Activated naive CD4-positive, alpha-beta T cell treated with Interleukin-2 at 50 U/mL for 16 hours (primary cell): ENCODE results near the gene GTSE1.

Experiments used
- DNase-seq: peaks from one replicate; pipeline ENCODE4 v3.0.0-alpha.2; 2020

Gene GTSE1

GRCh38 chr22:46274381-46274780 is 22.3 kb upstream of the GTSE1 start:
- no peak for DNase-seq

DNA sequence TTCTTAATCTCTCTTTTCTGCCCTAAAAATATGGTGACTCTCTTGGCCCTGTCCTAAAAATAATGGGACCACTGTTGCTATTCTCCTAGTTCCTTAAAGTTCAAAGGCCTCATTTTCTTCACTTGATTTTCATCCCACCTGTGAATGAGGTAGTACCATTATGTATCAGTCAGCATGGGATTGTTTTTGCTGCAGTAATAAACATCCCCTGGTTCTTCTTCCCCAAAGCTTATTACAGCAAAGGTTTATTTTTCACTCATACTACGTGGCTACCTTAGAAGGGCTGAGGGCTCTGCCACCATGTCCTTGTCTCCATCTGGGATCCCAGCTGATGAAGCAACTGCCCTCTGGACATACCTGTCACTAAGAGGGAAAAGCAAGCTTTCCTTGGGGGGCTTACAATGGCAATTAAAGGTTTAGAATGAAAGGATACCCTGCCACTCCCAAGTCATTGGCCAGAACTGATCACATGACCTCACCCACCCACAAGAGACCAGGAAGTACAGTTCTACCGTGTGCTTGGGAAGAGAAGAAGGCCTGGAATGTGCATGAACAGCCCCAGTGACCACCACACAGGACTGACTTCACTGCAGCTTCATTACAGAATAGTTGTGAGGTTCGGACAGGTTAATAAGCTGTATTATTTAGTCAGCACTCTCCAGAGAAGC is 21.1 kb upstream of the GTSE1 start:
- DNase-seq, result no peak

DNA sequence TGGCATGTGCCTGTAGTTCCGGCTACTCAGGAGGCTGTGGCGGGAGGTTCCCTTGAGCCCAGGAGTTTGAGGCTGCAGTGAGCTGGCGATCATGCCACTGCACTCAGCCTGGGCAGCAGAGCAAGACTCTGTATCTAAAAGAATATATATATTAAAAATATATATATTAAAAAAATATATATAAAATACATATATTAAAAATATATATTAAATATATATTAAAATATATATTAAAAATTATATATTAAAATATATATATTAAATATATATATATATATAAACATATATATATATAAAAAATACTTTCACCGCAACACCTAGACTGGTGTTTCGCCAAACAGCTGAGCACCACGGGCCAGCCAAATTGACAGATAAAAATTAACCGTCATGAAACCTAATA is 20.1 kb upstream of the GTSE1 start:
- no peak for DNase-seq

DNA sequence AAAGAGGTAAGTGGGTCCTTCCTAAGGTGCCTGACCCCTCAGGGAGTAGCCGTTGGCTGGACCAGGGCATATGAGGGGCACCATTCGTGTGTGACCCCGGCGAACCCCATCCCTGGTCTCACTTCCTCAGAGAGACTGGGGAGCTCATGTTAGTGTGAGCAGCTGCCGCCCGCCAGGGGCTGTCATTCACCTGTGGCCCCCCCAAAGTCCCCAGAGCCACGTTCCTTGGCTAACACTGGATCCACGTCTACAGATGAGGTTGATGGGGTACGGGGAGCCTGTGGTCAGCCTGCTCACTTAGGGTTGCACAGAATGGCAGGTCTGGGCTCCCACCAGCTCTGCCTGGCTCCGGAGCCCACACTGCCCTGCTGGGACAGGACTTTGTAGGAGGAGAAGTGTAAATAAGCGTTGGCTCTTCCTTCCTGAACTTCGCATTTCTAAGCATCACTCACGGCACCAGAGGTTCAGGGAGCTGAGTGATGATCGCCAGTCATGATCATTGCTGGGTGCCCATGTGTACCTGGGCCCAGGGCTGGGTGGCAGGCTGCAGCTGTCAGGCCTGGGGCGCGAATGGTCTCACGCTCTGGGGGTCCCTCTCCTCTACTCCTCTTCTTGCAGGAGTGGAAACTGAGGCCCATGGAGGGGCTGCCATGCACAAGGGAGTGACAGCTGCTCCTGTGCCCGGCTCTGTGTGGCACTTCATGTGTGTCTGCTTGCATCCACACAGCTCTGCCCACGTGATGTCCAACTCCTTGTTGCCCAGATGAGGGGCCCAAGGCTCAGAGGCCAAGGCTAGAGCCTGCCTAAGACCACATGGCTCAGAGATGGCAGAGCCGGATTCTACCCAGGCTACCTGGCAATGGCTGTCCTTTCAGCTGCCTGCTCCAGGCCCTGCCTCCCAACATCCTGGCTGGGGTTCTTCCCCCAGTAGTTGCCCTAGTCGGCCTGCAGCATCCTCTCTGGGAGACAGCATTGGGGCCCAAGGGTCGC is 17.7 kb upstream of the GTSE1 start:
- DNase-seq, result no peak

- no peak for DNase-seq
Measured at GRCh38 chr22:46280063-46280817, 16.4 kb upstream of the GTSE1 start.

- no peak for DNase-seq
Measured at GRCh38 chr22:46280999-46281623, 15.6 kb upstream of the GTSE1 start.

DNA sequence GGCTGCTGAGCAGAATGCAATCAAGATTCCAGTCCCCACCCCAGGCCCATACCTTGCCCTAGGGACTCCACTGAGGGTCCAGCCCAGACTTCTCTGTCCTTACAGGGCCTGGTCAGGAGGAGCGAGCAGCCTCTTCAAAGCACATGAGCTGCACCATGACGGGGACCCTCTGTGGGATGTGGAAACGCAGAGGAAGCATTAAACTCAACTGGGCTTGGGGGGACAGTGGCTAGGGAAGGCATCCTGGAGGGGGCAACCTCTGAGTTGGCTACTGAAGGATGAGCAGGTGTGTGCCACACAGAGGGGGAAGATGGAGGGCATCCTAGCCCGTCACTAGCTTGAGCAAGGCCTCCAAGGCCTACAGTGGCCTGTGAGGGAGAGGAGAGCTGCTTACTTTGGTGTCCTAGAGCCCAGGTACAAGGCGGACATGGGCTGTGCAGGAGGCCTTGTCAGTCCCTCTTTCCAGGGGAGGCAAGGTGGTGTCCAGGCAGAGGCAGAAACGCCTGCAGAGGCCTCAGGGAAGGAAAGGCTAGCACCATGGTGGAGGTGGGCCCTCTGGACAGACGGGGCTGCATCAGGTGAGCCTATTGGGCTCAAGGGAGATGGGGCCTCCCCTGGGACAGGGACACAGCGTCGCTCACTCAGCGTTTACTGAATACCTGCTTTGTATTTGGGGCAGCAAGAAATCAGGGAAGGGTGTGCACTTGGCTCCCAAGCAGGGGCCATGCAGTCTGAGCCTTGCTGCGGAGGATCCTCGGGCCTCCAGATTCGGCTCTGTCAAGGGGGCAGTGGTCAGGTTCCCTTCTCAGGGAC is 14.6 kb upstream of the GTSE1 start:
- DNase-seq, result no peak

DNA sequence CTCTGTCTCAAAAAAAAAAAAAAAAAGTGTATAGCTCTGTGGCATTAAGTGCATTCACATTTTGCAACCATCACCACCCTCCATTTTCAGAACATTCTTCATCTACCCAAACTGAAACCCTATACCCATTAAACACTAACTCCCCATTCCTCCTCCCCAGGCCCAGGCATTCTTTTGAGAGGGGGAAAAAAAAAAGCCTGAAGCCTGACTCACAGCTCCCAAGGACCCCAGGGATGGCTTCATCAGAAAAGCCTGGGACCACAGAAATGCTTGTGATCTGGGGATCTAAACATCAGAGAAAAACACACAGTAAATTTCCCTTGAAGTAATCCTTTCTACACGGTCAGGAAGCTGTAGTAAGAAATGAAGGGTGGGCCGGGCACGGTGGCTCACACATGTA is 10.7 kb upstream of the GTSE1 start:
- DNase-seq, result no peak

DNA sequence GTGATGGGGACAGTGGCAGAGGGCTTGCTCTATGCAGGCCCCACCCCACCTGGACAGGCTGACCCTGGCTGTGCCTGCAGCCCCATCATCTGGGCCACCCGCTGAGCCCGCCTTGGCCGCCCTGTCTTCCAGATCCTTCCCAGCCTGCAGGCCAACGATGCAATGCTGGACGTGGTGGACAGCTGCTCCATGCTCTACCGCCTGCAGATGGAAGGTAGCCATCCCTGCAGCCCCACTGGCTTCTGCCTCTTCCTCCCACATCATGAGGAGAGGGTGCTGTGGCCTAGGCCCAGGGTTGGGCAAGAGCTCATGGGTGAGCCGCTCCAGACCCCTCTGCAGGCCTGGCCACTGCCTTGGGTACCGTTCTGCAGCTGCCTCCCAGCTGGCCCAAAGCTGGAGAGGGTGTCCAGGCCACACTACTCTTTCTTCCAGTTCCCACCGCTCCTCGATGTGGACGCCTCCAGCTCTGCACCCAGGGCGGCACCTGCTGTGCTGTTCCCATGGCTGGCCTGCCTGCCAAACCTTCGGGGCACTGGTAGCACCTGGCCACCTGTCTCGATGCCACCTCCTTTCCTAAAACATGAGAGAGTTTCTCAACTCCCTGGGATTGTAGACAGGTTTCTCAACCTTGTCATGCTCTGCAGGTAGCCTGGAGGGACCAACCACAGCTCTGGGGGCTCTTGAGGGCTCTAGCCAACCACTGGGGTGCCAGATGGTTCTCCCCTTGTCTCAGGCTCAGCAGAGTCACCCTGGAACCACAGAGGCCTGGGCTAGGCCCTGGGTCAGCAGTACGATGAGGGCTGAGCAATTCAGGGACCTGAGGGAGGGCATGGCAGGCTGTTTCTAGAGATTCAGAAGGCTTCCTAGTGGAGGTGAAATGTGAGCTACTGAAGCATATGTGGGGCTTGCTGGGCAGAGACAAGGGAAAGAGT is 9.5 kb upstream of the GTSE1 start:
- no peak for DNase-seq

- DNase-seq, result no peak
Measured at GRCh38 chr22:46287873-46288751, 8.6 kb upstream of the GTSE1 start.

- no peak for DNase-seq
Measured at GRCh38 chr22:46288846-46289243, 7.8 kb upstream of the GTSE1 start.

DNA sequence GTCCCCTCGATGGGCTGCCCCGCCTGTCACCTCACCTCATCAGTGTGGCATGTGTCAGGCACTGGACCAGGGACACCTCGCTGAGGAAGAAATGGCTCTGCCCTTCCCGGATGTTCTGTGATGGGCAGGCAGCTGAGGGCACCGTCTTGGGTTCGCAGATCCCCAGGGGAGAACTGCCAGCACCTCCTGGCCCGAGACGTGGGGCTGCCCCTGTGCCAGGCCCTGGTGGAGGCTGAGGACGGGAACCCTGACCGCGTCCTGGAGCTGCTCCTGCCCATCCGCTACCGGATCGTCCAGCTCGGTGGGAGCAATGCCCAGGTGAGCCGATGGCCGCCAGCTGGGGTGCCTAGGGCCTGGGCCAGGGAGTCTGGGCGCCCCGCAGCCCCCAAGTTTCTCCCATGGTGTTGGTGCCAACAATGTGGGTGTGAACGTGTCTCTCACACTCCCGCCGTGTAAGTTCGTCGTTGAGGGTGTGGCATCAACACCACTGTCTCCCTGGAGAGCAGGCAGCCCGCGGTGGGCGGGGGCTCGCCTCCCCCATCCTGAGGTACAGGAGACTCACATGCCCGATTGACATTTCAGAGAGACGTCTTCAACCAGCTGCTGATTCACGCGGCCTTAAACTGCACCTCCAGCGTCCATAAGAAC is 7.3 kb upstream of the GTSE1 start:
- no peak for DNase-seq

- no peak for DNase-seq
Measured at GRCh38 chr22:46290121-46290842, 6.4 kb upstream of the GTSE1 start.

- no peak for DNase-seq
Measured at GRCh38 chr22:46290843-46291785, 5.6 kb upstream of the GTSE1 start.

DNA sequence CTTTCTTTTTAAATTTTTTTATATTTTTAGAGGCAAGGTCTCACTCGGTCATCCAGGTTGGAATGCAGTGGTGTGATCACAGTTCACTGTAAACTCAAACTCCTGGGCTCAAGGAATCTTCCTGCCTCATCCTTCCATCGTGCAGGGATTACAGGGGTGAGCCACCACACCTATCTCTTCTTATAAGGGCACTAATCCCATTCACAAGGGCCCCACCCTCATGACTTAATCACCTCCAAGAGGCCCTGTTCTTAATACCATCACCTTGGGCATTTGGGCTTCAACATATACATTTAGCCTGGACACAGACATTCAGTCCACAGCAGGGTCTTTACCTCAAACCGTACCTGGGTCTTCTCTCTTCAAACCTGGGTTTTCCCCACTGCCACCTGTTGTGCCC is 4.5 kb upstream of the GTSE1 start:
- no peak for DNase-seq

- DNase-seq, result no peak
Measured at GRCh38 chr22:46292732-46293131, 3.9 kb upstream of the GTSE1 start.

DNA sequence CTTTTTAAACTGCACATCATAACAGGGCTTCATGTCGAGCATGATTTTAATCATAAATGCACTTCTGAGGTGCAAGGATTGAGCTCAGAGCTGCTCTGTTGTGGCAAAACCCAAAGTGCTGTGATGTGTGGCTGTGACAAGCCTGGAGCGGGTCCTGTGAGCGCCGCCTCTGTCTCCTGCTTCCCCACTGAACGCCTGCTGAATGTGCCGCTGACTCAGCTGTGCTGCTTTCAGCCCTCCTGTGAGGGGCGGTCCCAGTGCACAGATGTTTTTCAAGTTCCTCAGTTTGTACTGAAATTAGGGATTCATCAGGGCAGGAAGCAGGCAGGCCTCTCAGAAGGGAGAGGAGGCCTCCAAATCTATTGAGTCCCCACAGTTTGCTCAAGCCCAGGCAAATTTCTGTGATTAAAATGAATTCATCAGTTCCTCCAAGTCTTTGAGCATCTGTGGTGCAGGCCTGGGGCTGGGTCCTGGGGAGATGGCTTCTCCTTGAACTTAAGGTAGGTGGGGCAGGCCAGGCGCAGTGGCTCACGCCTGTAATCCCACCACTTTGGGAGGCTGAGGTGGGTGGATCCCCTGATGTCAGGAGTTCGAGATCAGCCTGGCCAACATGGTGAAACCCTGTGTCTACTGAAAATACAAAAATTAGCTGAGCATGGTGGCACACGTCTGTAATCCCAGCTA is 3.0 kb upstream of the GTSE1 start:
- DNase-seq, result no peak
